Endothelial cell of umbilical vein (primary cell): Measurements from ENCODE around the gene NCKAP5. TPM values are rescaled to one million over a fixed set of nuclear protein-coding genes. Genes with fewer than 3 reads are reported as not detected.

Source experiments
- BruUV-seq: library from RNA; stranded (reverse); fragments of 400-500 nt; replicated peaks from 2 replicates; lab custom pipeline; 2021; lab: Mats Ljungman, UMichigan
- CTCF ChIA-PET: fragments of 300-600, 350-600 bp; sonication (Branson Sonifier 250); formaldehyde crosslinking; loops from one replicate; lab custom pipeline; 2021; ENCODE audit warnings: antibody characterized with exemption, inconsistent platforms; lab: Charles Lee
- POLR2A ChIA-PET: fragments of 300-600, 350-600 bp; sonication (Branson Sonifier 250); formaldehyde crosslinking; loops from one replicate; lab custom pipeline; 2021; ENCODE audit warnings: antibody characterized with exemption, inconsistent platforms; lab: Charles Lee
- DNase-seq: peaks from one replicate; pipeline ENCODE4 v3.0.0-alpha.2; 2011; ENCODE audit warnings: low read depth, low spot score
- FAIRE-seq: peaks from 2 replicates; lab custom pipeline; 2011; peaks lifted over from hg19 to GRCh38; lab: Jason Lieb, UNC
- H2AFZ ChIP-seq: 2 replicates; pipeline ENCODE4 v1.6.0; 2012; ENCODE audit warnings: low read depth, low read length, control low read depth, inconsistent platforms
- H3K27ac ChIP-seq: 2 replicates; pipeline ENCODE4 v1.5.1; 2011; ENCODE audit warnings: low read depth, mild to moderate bottlenecking, control low read depth, low read length, moderate library complexity; ENCODE audit not compliant: insufficient read depth
- H3K27me3 ChIP-seq, 2 experiments: 2 replicates each; pipeline versions ENCODE4 v1.6.0 to v1.6.1; 2011; ENCODE audit warnings: low read length in 2 of 2, mixed read lengths in 1 of 2; ENCODE audit not compliant: control insufficient read depth in 2 of 2, insufficient read depth in 2 of 2
- H3K36me3 ChIP-seq, 2 experiments: 2 replicates in 1 of 2; 3 replicates in 1 of 2; pipeline ENCODE4 v1.5.1; 2011; ENCODE audit warnings: low read length in 2 of 2, mild to moderate bottlenecking in 1 of 2, moderate library complexity in 1 of 2; ENCODE audit not compliant: control insufficient read depth in 2 of 2, insufficient read depth in 2 of 2; ENCODE audit errors: extremely low read depth in 1 of 2
- H3K4me1 ChIP-seq: 3 replicates; pipeline ENCODE4 v1.5.1; 2011; ENCODE audit warnings: mild to moderate bottlenecking, low read length; ENCODE audit not compliant: control insufficient read depth, insufficient read depth; ENCODE audit errors: extremely low read depth
- H3K4me2 ChIP-seq: 2 replicates; pipeline ENCODE4 v1.6.1; 2011; ENCODE audit warnings: low read length, control low read depth, mixed read lengths; ENCODE audit not compliant: insufficient read depth
- H3K4me3 ChIP-seq, 3 experiments: fragments of 200-600 bp in 1 of 3; sonication (generic), shearing (Covaris generic) in 1 of 3; replicated peaks in 1 of 3; 2 replicates each; pipeline ENCODE4 v1.5.1; 2011 to 2016; ENCODE audit warnings: control low read depth in 3 of 3, low read length in 3 of 3, mild to moderate bottlenecking in 2 of 3, inconsistent platforms in 1 of 3, low read depth in 1 of 3, moderate library complexity in 1 of 3; ENCODE audit not compliant: insufficient read depth in 1 of 3
- H3K79me2 ChIP-seq: 2 replicates; pipeline ENCODE4 v1.6.0; 2012; ENCODE audit warnings: low read length, inconsistent platforms; ENCODE audit not compliant: control insufficient read depth, insufficient read depth
- H3K9ac ChIP-seq: replicated peaks from 2 replicates; pipeline ENCODE3; 2011; ENCODE audit warnings: low read length, control low read depth; ENCODE audit not compliant: insufficient read depth; ENCODE audit errors: extremely low read depth
- H3K9me1 ChIP-seq: replicated peaks from 3 replicates; pipeline ENCODE4 v1.6.0; 2011; ENCODE audit warnings: mild to moderate bottlenecking, low read length; ENCODE audit not compliant: control insufficient read depth, insufficient read depth; ENCODE audit errors: extremely low read depth
- H3K9me3 ChIP-seq: replicated peaks from 2 replicates; pipeline ENCODE4 v1.5.1; 2012; ENCODE audit warnings: low read length, inconsistent platforms; ENCODE audit not compliant: control insufficient read depth, insufficient read depth
- H4K20me1 ChIP-seq: replicated peaks from 2 replicates; pipeline ENCODE3; 2011; ENCODE audit warnings: mild to moderate bottlenecking, low read length; ENCODE audit not compliant: control insufficient read depth, insufficient read depth; ENCODE audit errors: extremely low read depth
- EZH2 ChIP-seq: IDR thresholded peaks from 2 replicates; pipeline ENCODE4 v1.6.1; 2012; ENCODE audit warnings: borderline replicate concordance, low read depth, mild to moderate bottlenecking, moderate library complexity, low read length, inconsistent platforms; ENCODE audit not compliant: severe bottlenecking
- FOS ChIP-seq: IDR thresholded peaks from 2 replicates; pipeline ENCODE4 v1.6.1; 2011; ENCODE audit warnings: mild to moderate bottlenecking, low read length, moderate library complexity, borderline replicate concordance; ENCODE audit not compliant: insufficient read depth
- GATA2 ChIP-seq: IDR thresholded peaks from 2 replicates; pipeline ENCODE4 v1.7.0; 2011; ENCODE audit warnings: low read depth, mild to moderate bottlenecking, moderate library complexity, mixed read lengths, low read length; ENCODE audit not compliant: insufficient read length, insufficient read depth
- JUN ChIP-seq: IDR thresholded peaks from 2 replicates; pipeline ENCODE4 v1.6.1; 2011; ENCODE audit warnings: borderline replicate concordance, low read depth; ENCODE audit not compliant: insufficient read length, insufficient read depth
- MYC ChIP-seq: IDR thresholded peaks from one replicate; pipeline ENCODE4 v1.6.1; 2011; ENCODE audit warnings: mild to moderate bottlenecking, low read depth, low read length
- POLR2A ChIP-seq: IDR thresholded peaks from 2 replicates; pipeline ENCODE4 v1.6.1; 2012; ENCODE audit warnings: low read depth, mild to moderate bottlenecking, control low read depth, low read length
- POLR2AphosphoS5 ChIP-seq: IDR thresholded peaks from 2 replicates; pipeline ENCODE4 v1.6.1; 2012; ENCODE audit warnings: low read depth, mild to moderate bottlenecking, control low read depth, low read length, moderate library complexity; ENCODE audit not compliant: insufficient read depth
- dilution Hi-C: fragments of 300-500 bp; cut with MboI; formaldehyde crosslinking; loops from one replicate; pipeline ENCODE4 v1.15.0; 2019; ENCODE audit warnings: low sequenced_read_pairs; ENCODE audit not compliant: extremely low pct_ligation_motif_present
- intact Hi-C: fragments of 100-400 bp; cut with micrococcal nuclease; formaldehyde crosslinking; loops from one replicate; pipeline ENCODE4 v1.10.0; 2022
- polyA plus RNA-seq, 4 experiments: library from polyadenylated mRNA; depleted of rRNA in 3 of 4; stranded (reverse) in 3 of 4; unstranded in 1 of 4; fragments of >200 nt; gene quantifications; 2 replicates each; pipeline versions ENCODE4 v1.2.1 to v1.2.3, GENCODE V29; 2011 to 2012; ENCODE audit warnings: missing spikeins in 1 of 4
- total RNA-seq: library from RNA; stranded (reverse); gene quantifications from 2 replicates; pipeline ENCODE4 v1.2.3, GENCODE V29; 2021
- TF ChIP-seq, protein P1 (sequence below), 2 donors: IDR thresholded peaks; 1 replicate in 1 of 2; 2 replicates in 1 of 2; pipeline ENCODE4 v1.5.1; 2011; ENCODE audit warnings: low read length in 2 of 2, mild to moderate bottlenecking in 2 of 2, moderate library complexity in 2 of 2, control low read depth in 1 of 2, inconsistent platforms in 1 of 2, low read depth in 1 of 2; ENCODE audit not compliant: insufficient read depth in 1 of 2; ENCODE audit errors: extremely low read depth in 1 of 2
- TF ChIP-seq, protein P2 (sequence below): IDR thresholded peaks from 2 replicates; pipeline ENCODE4 v1.6.1; 2011; ENCODE audit not compliant: insufficient read depth, insufficient read length

The NCKAP5 gene
- total and polyA plus RNA-seq, 2 donors (not counting 3 experiments of a cell fraction or from before 2014, with no cell fraction given) = 0.47 to 3.3 TPM

DNA sequence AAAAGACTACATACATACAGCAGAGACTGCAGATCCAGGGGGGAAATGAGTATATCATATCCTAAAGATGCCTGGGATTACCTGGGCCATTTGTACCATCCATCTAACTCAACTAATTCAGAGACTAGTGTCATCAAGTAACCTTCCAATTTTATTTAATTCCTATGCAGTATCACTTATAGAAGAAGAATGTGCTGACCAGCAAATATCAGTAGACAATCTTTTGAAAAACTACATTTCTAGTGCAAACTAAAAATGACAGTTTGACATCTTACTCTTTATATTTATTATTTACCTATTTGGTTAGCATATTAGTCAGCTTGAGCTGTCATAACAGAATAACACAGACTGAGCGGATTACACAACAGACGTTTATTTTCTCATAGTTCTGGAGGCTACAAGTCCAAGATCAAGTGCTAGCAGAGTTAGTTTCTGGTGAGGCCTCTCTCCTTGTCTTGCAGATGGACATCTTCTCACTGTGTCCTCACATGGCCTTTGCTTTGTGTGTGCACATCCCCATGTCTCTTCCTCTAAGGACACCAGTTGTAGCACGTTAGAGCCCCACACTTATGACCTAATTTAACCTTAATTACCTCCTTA, 47.0 kb downstream of the NCKAP5 start:
- no peak for FAIRE-seq
- Histone ChIP-seq H3K79me2 (no peaks in the 10 kb centered on the region), H3K27ac (no peak overlapping the region), H4K20me1 (no peaks in the 10 kb centered on the region), H2AFZ (no peak overlapping the region), H3K9me1 (no peaks in the 10 kb centered on the region), H3K9me3 (no peaks in the 10 kb centered on the region), H3K4me1 (no peaks in the 10 kb centered on the region), H3K4me3 (no peak overlapping the region), H3K27me3 (no peaks in the 10 kb centered on the region), H3K36me3 (no peaks in the 10 kb centered on the region), H3K4me2 (no peak overlapping the region), H3K9ac (no peak overlapping the region)
- BruUV-seq = no TSS peak
- no peak for DNase-seq
- dilution Hi-C loops (no loop called here), intact Hi-C loops (no loop called here)
- TF ChIP-seq, protein P1, sequence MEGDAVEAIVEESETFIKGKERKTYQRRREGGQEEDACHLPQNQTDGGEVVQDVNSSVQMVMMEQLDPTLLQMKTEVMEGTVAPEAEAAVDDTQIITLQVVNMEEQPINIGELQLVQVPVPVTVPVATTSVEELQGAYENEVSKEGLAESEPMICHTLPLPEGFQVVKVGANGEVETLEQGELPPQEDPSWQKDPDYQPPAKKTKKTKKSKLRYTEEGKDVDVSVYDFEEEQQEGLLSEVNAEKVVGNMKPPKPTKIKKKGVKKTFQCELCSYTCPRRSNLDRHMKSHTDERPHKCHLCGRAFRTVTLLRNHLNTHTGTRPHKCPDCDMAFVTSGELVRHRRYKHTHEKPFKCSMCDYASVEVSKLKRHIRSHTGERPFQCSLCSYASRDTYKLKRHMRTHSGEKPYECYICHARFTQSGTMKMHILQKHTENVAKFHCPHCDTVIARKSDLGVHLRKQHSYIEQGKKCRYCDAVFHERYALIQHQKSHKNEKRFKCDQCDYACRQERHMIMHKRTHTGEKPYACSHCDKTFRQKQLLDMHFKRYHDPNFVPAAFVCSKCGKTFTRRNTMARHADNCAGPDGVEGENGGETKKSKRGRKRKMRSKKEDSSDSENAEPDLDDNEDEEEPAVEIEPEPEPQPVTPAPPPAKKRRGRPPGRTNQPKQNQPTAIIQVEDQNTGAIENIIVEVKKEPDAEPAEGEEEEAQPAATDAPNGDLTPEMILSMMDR (IDR thresholded peaks at IDR 0.05; ENCODE audit: extremely low read depth in 1 of 2, insufficient read depth in 1 of 2, low read depth in 1 of 2, low read length in 2 of 2) = no peak
- TF ChIP-seq JUN = no peak
- no peak for TF ChIP-seq POLR2AphosphoS5
- no peak for TF ChIP-seq POLR2A
- no peak for TF ChIP-seq EZH2
- no peak for TF ChIP-seq FOS
- TF ChIP-seq GATA2 = no peak
- no peak for TF ChIP-seq MYC
- TF ChIP-seq, protein P2, sequence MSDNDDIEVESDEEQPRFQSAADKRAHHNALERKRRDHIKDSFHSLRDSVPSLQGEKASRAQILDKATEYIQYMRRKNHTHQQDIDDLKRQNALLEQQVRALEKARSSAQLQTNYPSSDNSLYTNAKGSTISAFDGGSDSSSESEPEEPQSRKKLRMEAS = no peak
- CTCF ChIA-PET = interaction anchor here (2.2 to 4.2 kb wide), 3 partner anchors 40 to 323 kb away, joined by 6 to 84 read pairs (median 81); no protein-coding TSS in a partner anchor
- POLR2A ChIA-PET = no interaction called here
